Measurements from ENCODE around the gene DNAAF1.
"Not testable (repeated sequence)": the region's sequence is repeated elsewhere in the genome, so short reads cannot be mapped to it uniquely, and the experiment has no call there.

The DNAAF1 gene

GRCh38 chr16:84214451-84215066, 69.5 kb downstream of the DNAAF1 start:
- DNase-seq, result no peak

- no peak for DNase-seq
Measured at GRCh38 chr16:84215531-84215930, 70.4 kb downstream of the DNAAF1 start.

GRCh38 chr16:84216144-84216543, 71.0 kb downstream of the DNAAF1 start:
- DNase-seq, result not testable (repeated sequence)

- no peak for DNase-seq
Measured at GRCh38 chr16:84218176-84218823, 73.2 kb downstream of the DNAAF1 start.

- DNase-seq, result no peak
Measured at GRCh38 chr16:84218956-84219355, 73.8 kb downstream of the DNAAF1 start.

- no peak for DNase-seq
Measured at GRCh38 chr16:84220851-84221250, 75.7 kb downstream of the DNAAF1 start.

GRCh38 chr16:84223456-84223855, 78.3 kb downstream of the DNAAF1 start:
- DNase-seq, result no peak

- DNase-seq, result no peak
Measured at GRCh38 chr16:84224554-84224953, 79.4 kb downstream of the DNAAF1 start.

GRCh38 chr16:84225126-84225525, 80.0 kb downstream of the DNAAF1 start:
- no peak for DNase-seq

- DNase-seq, result no peak
Measured at GRCh38 chr16:84225571-84225970, 80.5 kb downstream of the DNAAF1 start.

- no peak for DNase-seq
Measured at GRCh38 chr16:84226026-84226425, 80.9 kb downstream of the DNAAF1 start.

All from activated CD4-positive, alpha-beta T cell treated with anti-CD3 and anti-CD28 coated beads for 48 hours (primary cell).